ENCODE data around the gene OLFM1. TPM values are rescaled to one million over a fixed set of nuclear protein-coding genes. Genes with fewer than 3 reads are reported as not detected.

Gene OLFM1
- total RNA-seq, 1 donor from 2014 or later = 26.0 TPM

DNA sequence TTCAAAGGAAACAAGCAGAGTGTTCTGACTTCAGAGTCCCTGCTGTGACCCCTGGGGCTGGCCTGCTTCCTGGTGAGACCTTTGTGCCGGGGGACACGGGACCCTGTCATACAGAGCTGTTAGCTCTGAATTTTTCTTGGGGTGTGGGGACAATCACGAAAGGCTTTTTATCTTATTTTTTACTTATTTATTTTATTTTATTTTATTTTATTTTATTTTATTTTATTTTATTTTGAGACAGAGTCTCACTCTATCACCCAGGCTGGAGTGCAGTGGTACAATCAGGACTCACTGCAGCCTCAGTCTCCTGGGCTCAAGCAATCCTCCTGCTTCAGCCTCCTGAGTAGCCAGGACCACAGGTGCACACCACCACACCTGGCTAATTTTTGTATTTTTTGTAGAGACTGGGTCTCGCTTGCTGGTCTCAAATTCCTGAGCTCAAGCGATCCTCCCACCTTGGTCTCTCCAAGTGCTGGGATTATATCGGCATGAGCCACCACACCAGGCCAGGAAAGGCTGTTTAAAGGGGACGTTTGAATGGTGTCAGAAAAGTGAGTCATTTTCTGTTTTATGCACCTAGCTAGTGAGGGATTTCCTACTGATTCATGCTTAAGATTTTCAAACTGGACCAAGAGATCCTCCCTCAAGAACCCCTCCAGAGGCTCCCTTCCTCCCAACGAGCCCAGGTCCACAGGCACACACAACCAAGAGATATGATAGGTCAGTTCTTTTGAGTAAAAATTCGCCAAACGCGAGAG lies 75.7 kb downstream of the OLFM1 start:
- Histone ChIP-seq H3K4me3 (no peak overlapping the region), H3K4me1 (no peaks in the 10 kb centered on the region), H3K27me3 (peaks cover 11% of the 10 kb centered on the region), H3K9me3 (no peaks in the 10 kb centered on the region), H3K27ac (no peak overlapping the region), H3K36me3 (no peaks in the 10 kb centered on the region)
- no peak for ATAC-seq
- DNase-seq = no peak
- TF ChIP-seq, protein P1, sequence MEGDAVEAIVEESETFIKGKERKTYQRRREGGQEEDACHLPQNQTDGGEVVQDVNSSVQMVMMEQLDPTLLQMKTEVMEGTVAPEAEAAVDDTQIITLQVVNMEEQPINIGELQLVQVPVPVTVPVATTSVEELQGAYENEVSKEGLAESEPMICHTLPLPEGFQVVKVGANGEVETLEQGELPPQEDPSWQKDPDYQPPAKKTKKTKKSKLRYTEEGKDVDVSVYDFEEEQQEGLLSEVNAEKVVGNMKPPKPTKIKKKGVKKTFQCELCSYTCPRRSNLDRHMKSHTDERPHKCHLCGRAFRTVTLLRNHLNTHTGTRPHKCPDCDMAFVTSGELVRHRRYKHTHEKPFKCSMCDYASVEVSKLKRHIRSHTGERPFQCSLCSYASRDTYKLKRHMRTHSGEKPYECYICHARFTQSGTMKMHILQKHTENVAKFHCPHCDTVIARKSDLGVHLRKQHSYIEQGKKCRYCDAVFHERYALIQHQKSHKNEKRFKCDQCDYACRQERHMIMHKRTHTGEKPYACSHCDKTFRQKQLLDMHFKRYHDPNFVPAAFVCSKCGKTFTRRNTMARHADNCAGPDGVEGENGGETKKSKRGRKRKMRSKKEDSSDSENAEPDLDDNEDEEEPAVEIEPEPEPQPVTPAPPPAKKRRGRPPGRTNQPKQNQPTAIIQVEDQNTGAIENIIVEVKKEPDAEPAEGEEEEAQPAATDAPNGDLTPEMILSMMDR (IDR thresholded peaks at IDR 0.05) = no peak
- intact Hi-C loops (cut with DNase I) = no loop called here

DNA sequence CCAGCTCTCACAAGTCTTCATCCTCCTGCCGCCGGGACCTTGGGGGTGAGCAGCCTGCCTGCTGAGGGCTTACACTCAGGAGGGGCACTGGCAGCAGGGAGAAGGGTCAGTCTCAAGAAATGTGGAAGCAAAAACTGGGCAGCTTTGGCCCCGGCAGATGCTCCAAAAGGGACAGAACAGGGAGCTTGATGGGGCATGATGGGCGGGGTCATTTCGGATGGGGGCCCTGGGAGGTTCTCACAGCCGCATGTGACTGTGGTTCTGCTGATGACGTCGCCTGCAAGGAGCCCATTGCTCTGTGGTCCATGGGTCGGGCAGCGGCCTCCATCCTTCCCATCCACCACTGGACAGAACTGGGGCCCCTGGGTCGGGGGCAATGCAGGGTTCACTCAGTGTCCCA lies 76.6 kb downstream of the OLFM1 start:
- H3K36me3 ChIP-seq = no peaks in the 10 kb centered on the region
- intact Hi-C loops (cut with DNase I) = no loop called here
- no peaks in the 10 kb centered on the region for H3K4me1 ChIP-seq
- peaks cover 5% of the 10 kb centered on the region for H3K27me3 ChIP-seq
- H3K27ac ChIP-seq = no peak overlapping the region
- DNase-seq = no peak
- no peak for ATAC-seq
- H3K9me3 ChIP-seq = no peaks in the 10 kb centered on the region
- TF ChIP-seq, protein P1 (IDR thresholded peaks at IDR 0.05) = no peak
- no peak overlapping the region for H3K4me3 ChIP-seq

DNA sequence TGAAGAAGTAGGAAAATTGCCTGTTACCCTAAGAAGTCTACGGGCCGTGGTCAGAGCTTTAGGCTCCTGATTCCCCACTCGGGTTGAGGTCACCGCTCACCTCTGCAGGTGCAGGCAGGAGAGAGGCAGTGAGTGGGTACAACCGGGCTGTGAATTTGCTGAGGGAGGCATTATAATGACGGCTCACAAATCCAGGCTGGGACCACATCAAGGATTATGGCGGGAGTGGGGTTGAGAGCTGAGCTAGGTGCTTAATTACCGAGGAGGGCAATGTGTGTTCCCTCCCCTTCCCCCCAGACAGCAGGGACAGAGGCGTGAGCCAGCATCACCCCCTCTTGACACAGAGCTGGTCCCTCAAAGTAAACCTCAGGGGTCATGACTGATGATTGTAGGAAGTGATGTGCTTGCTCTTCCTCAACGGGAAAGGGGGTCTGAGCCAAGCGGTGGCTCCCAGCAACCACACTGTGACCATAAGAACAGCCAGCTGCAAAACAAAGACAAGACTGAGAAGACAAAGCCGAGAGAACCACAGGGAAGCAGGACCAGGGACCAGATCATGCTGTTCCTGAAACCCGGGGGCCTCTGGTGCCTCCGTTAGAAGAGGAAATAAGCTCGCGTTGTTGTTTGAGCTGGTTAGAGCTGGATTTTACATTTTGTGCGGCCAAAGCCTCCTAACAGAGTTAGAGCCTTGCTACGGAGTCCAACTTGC lies 77.7 kb downstream of the OLFM1 start:
- H3K27me3 ChIP-seq = peaks cover 5% of the 10 kb centered on the region
- intact Hi-C loops (cut with DNase I) = no loop called here

DNA sequence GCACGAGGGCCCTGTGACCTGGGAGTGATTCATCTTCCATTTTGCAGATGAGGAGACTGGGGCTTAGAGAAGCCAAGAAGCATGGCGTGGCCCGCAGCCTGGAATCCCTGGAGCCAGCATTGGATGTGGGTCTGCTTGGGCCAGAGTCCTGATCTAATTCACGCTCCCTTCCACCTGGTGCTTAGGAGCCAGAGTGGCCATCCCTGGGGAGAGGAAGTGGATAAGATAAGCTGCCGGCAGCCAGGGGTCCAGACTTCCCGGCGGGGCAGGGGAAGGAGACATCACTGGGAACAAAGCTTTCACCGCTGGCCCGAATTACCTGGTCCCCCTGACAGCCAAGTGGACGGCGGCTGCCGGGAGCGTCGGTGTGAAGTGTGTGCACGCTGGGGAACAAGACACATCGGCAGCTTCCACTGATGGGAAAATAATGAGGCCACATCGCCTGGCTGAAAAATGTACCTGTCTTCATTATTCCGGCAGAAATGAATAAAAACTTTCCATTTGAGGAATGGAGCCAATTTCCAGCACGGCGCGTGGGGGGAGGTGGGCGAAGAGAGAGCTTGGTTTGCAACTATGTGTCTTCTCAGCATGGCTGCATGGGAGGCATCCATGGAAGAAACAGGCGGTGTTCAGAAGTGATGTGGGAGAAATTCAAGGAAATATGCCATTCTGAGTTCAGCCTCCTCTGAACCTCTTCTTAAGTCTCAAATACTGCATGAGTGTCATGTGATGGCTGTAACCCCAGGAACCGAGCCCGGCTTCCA lies 78.5 kb downstream of the OLFM1 start:
- no peak for DNase-seq
- no peaks in the 10 kb centered on the region for H3K4me1 ChIP-seq
- TF ChIP-seq, protein P1 (IDR thresholded peaks at IDR 0.05) = no peak
- intact Hi-C loops (cut with DNase I) = no loop called here
- no peaks in the 10 kb centered on the region for H3K36me3 ChIP-seq
- H3K27me3 ChIP-seq = peaks cover 5% of the 10 kb centered on the region
- ATAC-seq = no peak
- H3K9me3 ChIP-seq = no peaks in the 10 kb centered on the region
- H3K4me3 ChIP-seq = no peak overlapping the region
- H3K27ac ChIP-seq = no peak overlapping the region

More for the DNA sequence above, 77.7 kb downstream of the OLFM1 start:
- H3K36me3 ChIP-seq = no peaks in the 10 kb centered on the region
- no peak overlapping the region for H3K4me3 ChIP-seq
- H3K4me1 ChIP-seq = no peaks in the 10 kb centered on the region
- TF ChIP-seq, protein P1 (IDR thresholded peaks at IDR 0.05) = no peak
- ATAC-seq (no peak), DNase-seq (no peak)
- H3K27ac ChIP-seq = no peak overlapping the region
- H3K9me3 ChIP-seq = no peaks in the 10 kb centered on the region

DNA sequence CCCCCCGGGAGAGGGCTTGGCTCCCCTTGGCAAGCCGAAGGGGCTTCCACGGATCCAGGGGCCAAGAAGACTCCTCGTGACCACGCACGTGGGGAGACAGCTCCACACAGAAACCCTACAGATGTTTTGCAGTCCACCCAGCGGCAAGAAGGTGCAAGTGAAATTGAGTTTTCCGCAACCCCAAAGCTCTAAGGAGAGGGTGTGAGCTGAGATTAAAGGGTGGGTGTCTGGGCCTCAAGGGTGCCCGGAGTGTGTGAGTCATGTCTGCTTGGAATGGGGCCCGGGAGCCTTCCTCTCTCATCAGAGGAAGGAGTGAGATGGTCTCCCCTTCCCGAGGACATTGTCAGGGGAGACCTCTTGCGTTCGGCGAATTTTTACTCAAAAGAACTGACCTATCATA lies 79.1 kb downstream of the OLFM1 start:
- Histone ChIP-seq H3K36me3 (no peaks in the 10 kb centered on the region), H3K27ac (no peak overlapping the region), H3K27me3 (peaks cover 5% of the 10 kb centered on the region), H3K9me3 (no peaks in the 10 kb centered on the region), H3K4me3 (no peak overlapping the region), H3K4me1 (no peaks in the 10 kb centered on the region)
- intact Hi-C loops (cut with DNase I) = no loop called here
- DNase-seq = no peak
- TF ChIP-seq, protein P1 (IDR thresholded peaks at IDR 0.05) = no peak
- no peak for ATAC-seq
